Middle frontal gyrus (tissue), 1 donor: ENCODE data around the gene IFT27.
"Not testable (repeated sequence)": the region's sequence is repeated elsewhere in the genome, so short reads cannot be mapped to it uniquely, and the experiment has no call there.

Experiments used
- DNase-seq: peaks from one replicate; pipeline ENCODE4 v3.0.0-alpha.2; 2015; ENCODE audit warnings: low spot score; ENCODE audit errors: extremely low spot score

IFT27 gene

GRCh38 chr22:36744791-36745190 lies 31.1 kb downstream of the IFT27 start:
- no peak for DNase-seq

- DNase-seq: no peak
Observed at GRCh38 chr22:36744413-36744765, 31.5 kb downstream of the IFT27 start.

- DNase-seq: no peak
Observed at GRCh38 chr22:36743591-36744412, 32.1 kb downstream of the IFT27 start.

GRCh38 chr22:36743011-36743410 lies 32.9 kb downstream of the IFT27 start:
- DNase-seq: no peak

GRCh38 chr22:36741968-36742367 lies 34.0 kb downstream of the IFT27 start:
- no peak for DNase-seq

- DNase-seq: no peak
Observed at GRCh38 chr22:36741204-36741793, 34.6 kb downstream of the IFT27 start.

GRCh38 chr22:36740716-36741115 lies 35.2 kb downstream of the IFT27 start:
- no peak for DNase-seq

GRCh38 chr22:36739185-36739584 lies 36.7 kb downstream of the IFT27 start:
- no peak for DNase-seq

GRCh38 chr22:36738416-36739020 lies 37.4 kb downstream of the IFT27 start:
- no peak for DNase-seq

GRCh38 chr22:36737776-36738175 lies 38.1 kb downstream of the IFT27 start:
- DNase-seq: no peak

GRCh38 chr22:36736701-36737320 lies 39.1 kb downstream of the IFT27 start:
- no peak for DNase-seq

- DNase-seq: no peak
Observed at GRCh38 chr22:36734171-36735058, 41.5 kb downstream of the IFT27 start.

- DNase-seq: no peak
Observed at GRCh38 chr22:36733271-36733670, 42.6 kb downstream of the IFT27 start.

- DNase-seq: no peak
Observed at GRCh38 chr22:36732609-36733008, 43.3 kb downstream of the IFT27 start.

GRCh38 chr22:36731916-36732315 lies 44.0 kb downstream of the IFT27 start:
- no peak for DNase-seq

- DNase-seq: not testable (repeated sequence)
Observed at GRCh38 chr22:36731321-36731720, 44.6 kb downstream of the IFT27 start.

- no peak for DNase-seq
Observed at GRCh38 chr22:36730176-36730858, 45.6 kb downstream of the IFT27 start.

GRCh38 chr22:36729321-36729720 lies 46.6 kb downstream of the IFT27 start:
- no peak for DNase-seq

- no peak for DNase-seq
Observed at GRCh38 chr22:36728505-36728904, 47.4 kb downstream of the IFT27 start.

GRCh38 chr22:36727927-36728488 lies 47.9 kb downstream of the IFT27 start:
- no peak for DNase-seq
